Natural killer cell (primary cell): ENCODE results near the gene SECISBP2L. TPM values are rescaled to one million over a fixed set of nuclear protein-coding genes. Genes with fewer than 3 reads are reported as not detected.

ENCODE experiments used
- ATAC-seq, 3 donors: fragments of 150-1000 bp in 2 of 3; fragments of 200-7000 bp in 1 of 3; cut with Tn5 transposase; 1 replicate in 1 of 3; 2 replicates in 2 of 3; pipeline ENCODE4 v1.10.0; 2021; ENCODE audit warnings: mild to moderate bottlenecking in 2 of 3, moderate library complexity in 2 of 3
- DNase-seq, 2 donors: peaks; one replicate each; pipeline versions ENCODE4 v3.0.0 to v3.0.0-alpha.2; 2013 to 2021; ENCODE audit warnings: mixed read lengths in 1 of 2
- H3K27ac ChIP-seq: one replicate; pipeline ENCODE4 v1.5.1; 2013; ENCODE audit warnings: mild to moderate bottlenecking, low read length
- H3K27me3 ChIP-seq: one replicate; pipeline ENCODE4 v1.6.1; 2013; ENCODE audit warnings: low read length; ENCODE audit not compliant: control insufficient read depth, insufficient read depth
- H3K36me3 ChIP-seq: one replicate; pipeline ENCODE4 v1.6.1; 2013; ENCODE audit warnings: low read length; ENCODE audit not compliant: control insufficient read depth, insufficient read depth
- H3K4me1 ChIP-seq: one replicate; pipeline ENCODE4 v1.6.1; 2013; ENCODE audit warnings: low read length; ENCODE audit not compliant: control insufficient read depth, insufficient read depth
- H3K4me3 ChIP-seq: one replicate; pipeline ENCODE4 v1.5.1; 2013; ENCODE audit warnings: low read length
- H3K9me3 ChIP-seq: one replicate; pipeline ENCODE4 v1.6.1; 2013; ENCODE audit warnings: low read length; ENCODE audit not compliant: control insufficient read depth, insufficient read depth
- H3K27ac Mint-ChIP-seq, 2 donors: one replicate each; pipeline ENCODE4 v1.8.0; 2022; ENCODE audit warnings: mild to moderate bottlenecking in 2 of 2, mixed read lengths in 2 of 2, moderate library complexity in 1 of 2
- H3K27me3 Mint-ChIP-seq, 2 donors: one replicate each; pipeline ENCODE4 v1.8.0; 2022; ENCODE audit warnings: low read depth in 2 of 2, mixed read lengths in 2 of 2
- H3K36me3 Mint-ChIP-seq: one replicate; pipeline ENCODE4 v1.8.0; 2022; ENCODE audit warnings: mixed read lengths
- H3K4me1 Mint-ChIP-seq, 2 donors: one replicate each; pipeline ENCODE4 v1.8.0; 2022; ENCODE audit warnings: mixed read lengths in 2 of 2
- H3K4me3 Mint-ChIP-seq: one replicate; pipeline ENCODE4 v1.8.0; 2022; ENCODE audit warnings: mild to moderate bottlenecking, moderate library complexity, mixed read lengths
- H3K9me3 Mint-ChIP-seq, 2 donors: one replicate each; pipeline ENCODE4 v1.8.0; 2022; ENCODE audit warnings: mixed read lengths in 2 of 2
- WGBS: methylation state at CpG from one replicate; pipeline ENCODE4 v1.1.7; 2013; ENCODE audit warnings: missing lambda C conversion rate; ENCODE audit not compliant: insufficient coverage; 5-methylcytosine and 5-hydroxymethylcytosine counted together
- intact Hi-C: fragments of 100-400 bp; cut with micrococcal nuclease; formaldehyde crosslinking; loops from one replicate; pipeline ENCODE4 v1.14.2; 2022
- total RNA-seq, 4 donors: library from RNA; stranded (reverse); fragments of 120-200 nt in 1 of 4; gene quantifications; one replicate each; pipeline versions ENCODE4 v1.2.3 to v1.2.4, GENCODE V29; 2013 to 2022
- TF ChIP-seq, protein P1 (sequence below): fragments of 200-600 bp; IDR thresholded peaks from one replicate; pipeline ENCODE4 v1.8.0; 2022; ENCODE audit warnings: antibody characterized with exemption

SECISBP2L gene
- total RNA-seq, 3 donors from 2014 or later (not counting 1 experiment from before 2014, with no cell fraction given) = 78.8 to 97.7 (median 93.7) TPM

DNA sequence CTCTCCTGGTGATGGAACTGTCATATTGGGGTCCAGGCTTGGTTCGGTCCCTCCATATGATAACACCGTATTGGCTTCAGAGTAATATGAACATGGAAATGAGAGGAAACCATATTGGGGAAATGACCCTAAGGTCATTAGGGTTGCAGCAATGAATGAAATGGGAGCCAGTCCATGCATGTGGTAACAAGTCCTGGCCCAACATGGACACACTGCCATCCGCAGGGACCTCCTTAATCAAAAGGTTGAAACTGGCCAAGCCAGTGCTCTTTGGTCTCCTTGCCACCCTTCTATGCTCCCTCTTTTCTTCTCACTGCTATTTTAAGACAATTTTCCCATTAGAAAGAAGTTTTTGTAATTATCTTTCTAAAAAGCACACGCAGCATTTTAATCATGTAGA, 90.9 kb downstream of the SECISBP2L start:
- TF ChIP-seq, protein P1, sequence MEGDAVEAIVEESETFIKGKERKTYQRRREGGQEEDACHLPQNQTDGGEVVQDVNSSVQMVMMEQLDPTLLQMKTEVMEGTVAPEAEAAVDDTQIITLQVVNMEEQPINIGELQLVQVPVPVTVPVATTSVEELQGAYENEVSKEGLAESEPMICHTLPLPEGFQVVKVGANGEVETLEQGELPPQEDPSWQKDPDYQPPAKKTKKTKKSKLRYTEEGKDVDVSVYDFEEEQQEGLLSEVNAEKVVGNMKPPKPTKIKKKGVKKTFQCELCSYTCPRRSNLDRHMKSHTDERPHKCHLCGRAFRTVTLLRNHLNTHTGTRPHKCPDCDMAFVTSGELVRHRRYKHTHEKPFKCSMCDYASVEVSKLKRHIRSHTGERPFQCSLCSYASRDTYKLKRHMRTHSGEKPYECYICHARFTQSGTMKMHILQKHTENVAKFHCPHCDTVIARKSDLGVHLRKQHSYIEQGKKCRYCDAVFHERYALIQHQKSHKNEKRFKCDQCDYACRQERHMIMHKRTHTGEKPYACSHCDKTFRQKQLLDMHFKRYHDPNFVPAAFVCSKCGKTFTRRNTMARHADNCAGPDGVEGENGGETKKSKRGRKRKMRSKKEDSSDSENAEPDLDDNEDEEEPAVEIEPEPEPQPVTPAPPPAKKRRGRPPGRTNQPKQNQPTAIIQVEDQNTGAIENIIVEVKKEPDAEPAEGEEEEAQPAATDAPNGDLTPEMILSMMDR = no peak
- no peak overlapping the region for H3K27ac ChIP-seq
- no peak for DNase-seq
- Mint-ChIP-seq H3K4me3 (no peak overlapping the region), H3K27ac (no peak overlapping the region), H3K4me1 (no peaks in the 10 kb centered on the region), H3K9me3 (no peaks in the 10 kb centered on the region), H3K36me3 (no peaks in the 10 kb centered on the region), H3K27me3 (peaks cover 13 to 15% of the 10 kb centered on the region in 2 donors)
- 96% methylated on average over 4 of the region's 4 CpGs for WGBS
- no peak overlapping the region for H3K4me3 ChIP-seq
- intact Hi-C loops = no loop called here
- H3K9me3 ChIP-seq = no peaks in the 10 kb centered on the region
- H3K36me3 ChIP-seq = no peaks in the 10 kb centered on the region
- no peaks in the 10 kb centered on the region for H3K4me1 ChIP-seq
- no peak for ATAC-seq
- no peaks in the 10 kb centered on the region for H3K27me3 ChIP-seq

DNA sequence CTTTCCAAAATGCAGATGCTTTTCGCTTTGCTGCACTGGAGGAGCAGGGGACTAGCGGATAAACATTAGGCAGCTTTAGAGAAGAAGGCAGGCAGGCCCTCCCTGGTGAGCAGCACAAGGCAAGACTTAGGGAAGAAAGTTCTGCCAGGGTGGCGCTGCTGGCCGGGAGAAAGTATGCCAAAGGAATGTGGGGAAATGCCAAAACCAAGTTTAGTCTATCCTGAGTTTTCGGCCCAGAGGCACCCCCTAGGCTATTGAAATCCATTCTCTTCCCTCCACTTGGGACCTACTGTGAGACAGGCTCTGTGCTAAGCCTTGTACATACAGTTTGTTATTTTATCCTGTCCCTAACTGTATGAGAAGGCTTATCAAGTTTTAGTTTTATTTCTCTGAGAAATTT, 91.7 kb downstream of the SECISBP2L start:
- TF ChIP-seq, protein P1 = no peak
- 95% methylated on average over 5 of the region's 5 CpGs for WGBS
- no peaks in the 10 kb centered on the region for H3K9me3 Mint-ChIP-seq
- ATAC-seq = no peak
- no peaks in the 10 kb centered on the region for H3K4me1 ChIP-seq
- H3K9me3 ChIP-seq = no peaks in the 10 kb centered on the region
- H3K27me3 ChIP-seq = no peaks in the 10 kb centered on the region
- peaks cover 15 to 16% of the 10 kb centered on the region in 2 donors for H3K27me3 Mint-ChIP-seq
- no peak overlapping the region for H3K4me3 Mint-ChIP-seq
- intact Hi-C loops = no loop called here
- H3K27ac Mint-ChIP-seq = no peak overlapping the region
- no peaks in the 10 kb centered on the region for H3K4me1 Mint-ChIP-seq
- no peaks in the 10 kb centered on the region for H3K36me3 Mint-ChIP-seq
- no peak overlapping the region for H3K27ac ChIP-seq
- no peak for DNase-seq
- H3K4me3 ChIP-seq = no peak overlapping the region
- no peaks in the 10 kb centered on the region for H3K36me3 ChIP-seq

DNA sequence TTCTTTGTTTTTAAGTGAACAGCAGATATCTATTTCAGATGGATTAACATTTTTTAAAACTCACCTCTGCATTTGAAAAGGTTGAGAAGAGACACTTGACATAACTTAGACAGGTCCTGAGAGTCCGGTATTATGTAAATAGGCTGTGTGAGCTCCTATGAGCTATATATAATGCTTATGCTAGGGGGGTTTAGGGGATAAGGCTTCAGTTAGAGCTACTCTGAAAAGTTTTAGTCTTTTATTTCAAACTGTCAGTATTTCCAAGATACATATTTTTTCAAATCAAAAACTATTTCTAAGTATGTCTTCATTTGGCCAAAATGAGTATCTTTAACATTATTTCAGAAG, 99.4 kb downstream of the SECISBP2L start:
- Histone ChIP-seq H3K36me3 (no peaks in the 10 kb centered on the region), H3K4me1 (no peaks in the 10 kb centered on the region), H3K9me3 (no peaks in the 10 kb centered on the region), H3K27ac (no peak overlapping the region), H3K4me3 (no peak overlapping the region), H3K27me3 (no peaks in the 10 kb centered on the region)
- no peaks in the 10 kb centered on the region for H3K36me3 Mint-ChIP-seq
- no peak for DNase-seq
- TF ChIP-seq, protein P1 = no peak
- H3K4me3 Mint-ChIP-seq = no peak overlapping the region
- H3K9me3 Mint-ChIP-seq = no peaks in the 10 kb centered on the region
- H3K27me3 Mint-ChIP-seq = peaks cover 16 to 20% of the 10 kb centered on the region in 2 donors
- ATAC-seq = no peak
- WGBS = 92% methylated on average over 1 of the region's 1 CpG
- peaks cover 5 to 7% of the 10 kb centered on the region in 2 donors for H3K4me1 Mint-ChIP-seq
- intact Hi-C loops = no loop called here
- H3K27ac Mint-ChIP-seq = no peak overlapping the region

DNA sequence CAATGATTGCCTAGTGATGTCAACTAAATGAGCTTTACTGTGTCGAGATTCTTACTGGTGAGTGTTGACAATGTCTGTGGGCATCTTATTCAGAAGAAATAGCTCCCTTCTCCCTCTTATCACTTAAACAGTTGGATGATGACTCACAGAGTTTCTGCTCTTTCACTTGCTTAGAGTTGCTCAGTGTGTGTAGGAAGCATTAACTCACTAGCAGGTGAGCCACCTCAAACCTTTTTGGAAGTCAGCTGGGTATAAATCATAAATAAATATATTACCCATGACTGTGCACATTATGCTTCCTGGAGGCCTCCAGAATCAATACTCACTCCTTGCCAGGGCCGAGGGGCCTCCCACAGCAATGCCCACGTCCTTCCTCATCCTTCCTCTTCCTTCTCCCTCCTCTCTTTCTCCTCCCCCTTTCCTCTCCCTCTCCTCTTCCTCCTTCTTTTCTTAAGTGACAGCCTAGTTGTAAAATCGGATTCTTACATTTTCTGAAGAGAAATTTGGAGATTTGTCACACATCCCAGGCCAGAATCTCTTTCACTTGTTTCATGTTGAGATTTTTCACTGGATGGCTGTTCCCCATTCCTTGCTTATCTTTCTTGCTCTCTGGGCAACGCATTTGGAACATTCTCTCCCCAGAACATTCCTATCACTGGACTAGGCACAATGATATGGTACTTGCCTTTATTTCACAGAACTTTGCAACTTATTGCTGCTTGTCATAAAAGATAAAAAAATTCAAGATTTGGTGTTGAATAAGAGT, 100.0 kb downstream of the SECISBP2L start:
- Mint-ChIP-seq H3K4me1 (peaks cover 5 to 7% of the 10 kb centered on the region in 2 donors), H3K4me3 (no peak overlapping the region), H3K9me3 (no peaks in the 10 kb centered on the region), H3K36me3 (no peaks in the 10 kb centered on the region), H3K27me3 (peaks cover 12 to 16% of the 10 kb centered on the region in 2 donors), H3K27ac (no peak overlapping the region)
- no peak overlapping the region for H3K4me3 ChIP-seq
- H3K4me1 ChIP-seq = no peaks in the 10 kb centered on the region
- DNase-seq (no peak), ATAC-seq (no peak)
- intact Hi-C loops = no loop called here
- no peaks in the 10 kb centered on the region for H3K27me3 ChIP-seq
- TF ChIP-seq, protein P1 = no peak
- no peaks in the 10 kb centered on the region for H3K36me3 ChIP-seq
- H3K9me3 ChIP-seq = no peaks in the 10 kb centered on the region
- WGBS = 43% methylated on average over 4 of the region's 5 CpGs
- no peak overlapping the region for H3K27ac ChIP-seq
